Measurements from ENCODE around the gene TAF11L3. TPM values are rescaled to one million over a fixed set of nuclear protein-coding genes. Genes with fewer than 3 reads are reported as not detected.
"Not testable (repeated sequence)": the region's sequence is repeated elsewhere in the genome, so short reads cannot be mapped to it uniquely, and the experiment has no call there.

TAF11L3 gene
- total and polyA plus RNA-seq, 4 donors = not detected

- H3K9me3 ChIP-seq (ENCODE audit: control insufficient read depth in 4 of 4, low read length in 3 of 4) = no peaks in the 10 kb centered on the region
- no peak overlapping the region for H3K4me3 ChIP-seq (ENCODE audit: low read depth in 1 of 3, low read length in 3 of 3)
- no peaks in the 10 kb centered on the region for H3K4me1 ChIP-seq (ENCODE audit: control insufficient read depth in 4 of 4, insufficient read depth in 4 of 4, low read length in 3 of 4)
- H3K27ac ChIP-seq (ENCODE audit: low read depth in 1 of 2, low read length in 2 of 2) = no peak overlapping the region
- no peak overlapping the region for H3K9ac ChIP-seq (ENCODE audit: low read depth in 1 of 2, low read length in 2 of 2)
- TF ChIP-seq NR2F2 (IDR thresholded peaks at IDR 0.05) = no peak
- no peak for TF ChIP-seq EGR1 (IDR thresholded peaks at IDR 0.05; ENCODE audit: low read depth in 2 of 2)
- no peak for TF ChIP-seq FOXA1 (IDR thresholded peaks at IDR 0.05)
- TF ChIP-seq FOXA2 (IDR thresholded peaks at IDR 0.05) = no peak
- no peak for TF ChIP-seq RAD21 (IDR thresholded peaks at IDR 0.05)
- no peak for TF ChIP-seq TAF1 (conservative IDR thresholded peaks at IDR 0.05)
- TF ChIP-seq GABPA (IDR thresholded peaks at IDR 0.05 in 1 of 2, conservative IDR thresholded peaks at IDR 0.05 in 1 of 2) = no peak
- TF ChIP-seq, protein P1, sequence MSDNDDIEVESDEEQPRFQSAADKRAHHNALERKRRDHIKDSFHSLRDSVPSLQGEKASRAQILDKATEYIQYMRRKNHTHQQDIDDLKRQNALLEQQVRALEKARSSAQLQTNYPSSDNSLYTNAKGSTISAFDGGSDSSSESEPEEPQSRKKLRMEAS (IDR thresholded peaks at IDR 0.05) = no peak
- no peak for TF ChIP-seq SP1 (IDR thresholded peaks at IDR 0.05)
- TF ChIP-seq ATF3 (IDR thresholded peaks at IDR 0.05) = no peak
- TF ChIP-seq, protein P2, sequence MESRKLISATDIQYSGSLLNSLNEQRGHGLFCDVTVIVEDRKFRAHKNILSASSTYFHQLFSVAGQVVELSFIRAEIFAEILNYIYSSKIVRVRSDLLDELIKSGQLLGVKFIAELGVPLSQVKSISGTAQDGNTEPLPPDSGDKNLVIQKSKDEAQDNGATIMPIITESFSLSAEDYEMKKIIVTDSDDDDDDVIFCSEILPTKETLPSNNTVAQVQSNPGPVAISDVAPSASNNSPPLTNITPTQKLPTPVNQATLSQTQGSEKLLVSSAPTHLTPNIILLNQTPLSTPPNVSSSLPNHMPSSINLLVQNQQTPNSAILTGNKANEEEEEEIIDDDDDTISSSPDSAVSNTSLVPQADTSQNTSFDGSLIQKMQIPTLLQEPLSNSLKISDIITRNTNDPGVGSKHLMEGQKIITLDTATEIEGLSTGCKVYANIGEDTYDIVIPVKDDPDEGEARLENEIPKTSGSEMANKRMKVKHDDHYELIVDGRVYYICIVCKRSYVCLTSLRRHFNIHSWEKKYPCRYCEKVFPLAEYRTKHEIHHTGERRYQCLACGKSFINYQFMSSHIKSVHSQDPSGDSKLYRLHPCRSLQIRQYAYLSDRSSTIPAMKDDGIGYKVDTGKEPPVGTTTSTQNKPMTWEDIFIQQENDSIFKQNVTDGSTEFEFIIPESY (IDR thresholded peaks at IDR 0.05) = no peak
- WGBS = 85% methylated on average over 1 of the region's 1 CpG
- no peaks in the 10 kb centered on the region for H3K27me3 ChIP-seq (ENCODE audit: control insufficient read depth in 4 of 4, insufficient read depth in 4 of 4, low read length in 3 of 4)
- no peak for DNase-seq (ENCODE audit: low spot score)
- no peaks in the 10 kb centered on the region for H3K36me3 ChIP-seq (ENCODE audit: control insufficient read depth in 4 of 4, insufficient read depth in 3 of 4, low read depth in 1 of 4, low read length in 3 of 4)
These were observed 31.0 kb upstream of the TAF11L3 start for GRCh38 chr5:17487174-17487512.

GRCh38 chr5:17491257-17491656 is 26.9 kb upstream of the TAF11L3 start:
- WGBS = 97% methylated on average over 23 of the region's 23 CpGs
- H3K9ac ChIP-seq (ENCODE audit: low read depth in 1 of 2, low read length in 2 of 2); H3K9me3 ChIP-seq (ENCODE audit: control insufficient read depth in 4 of 4, low read length in 3 of 4); H3K36me3 ChIP-seq (ENCODE audit: control insufficient read depth in 4 of 4, insufficient read depth in 3 of 4, low read depth in 1 of 4, low read length in 3 of 4); H3K27me3 ChIP-seq (ENCODE audit: control insufficient read depth in 4 of 4, insufficient read depth in 4 of 4, low read length in 3 of 4); H3K4me1 ChIP-seq (ENCODE audit: control insufficient read depth in 4 of 4, insufficient read depth in 4 of 4, low read length in 3 of 4); DNase-seq (ENCODE audit: low spot score); H3K4me3 ChIP-seq (ENCODE audit: low read depth in 1 of 3, low read length in 3 of 3); H3K27ac ChIP-seq (ENCODE audit: low read depth in 1 of 2, low read length in 2 of 2): not testable (repeated sequence)

DNA sequence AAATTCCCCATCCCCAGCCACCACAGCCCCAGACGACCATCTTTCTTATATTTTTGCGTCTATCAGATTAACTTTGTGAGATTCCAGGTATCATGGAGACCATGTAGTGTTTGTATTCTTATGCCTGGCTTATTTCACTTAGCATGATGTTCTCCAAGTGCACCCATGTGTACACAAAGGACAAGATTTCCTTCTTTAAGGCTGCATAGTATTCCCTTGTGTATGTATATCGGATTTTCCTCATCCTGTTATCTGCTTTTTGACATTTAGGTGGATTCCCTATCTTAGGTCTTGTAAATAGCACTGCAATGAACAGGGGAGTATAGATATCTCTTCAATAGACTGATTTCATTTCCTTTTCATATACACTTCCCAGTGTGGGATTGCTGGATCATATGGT is 25.4 kb upstream of the TAF11L3 start:
- no peak for TF ChIP-seq JUND (IDR thresholded peaks at IDR 0.05)
- TF ChIP-seq RXRA (IDR thresholded peaks at IDR 0.05) = no peak
- TF ChIP-seq HNF4G (IDR thresholded peaks at IDR 0.05) = no peak
- peaks cover 0 to 2% (median 0%) of the 10 kb centered on the region in 4 donors for H3K27me3 ChIP-seq (ENCODE audit: control insufficient read depth in 4 of 4, insufficient read depth in 4 of 4, low read length in 3 of 4)
- no peak for DNase-seq (ENCODE audit: low spot score)

GRCh38 chr5:17497446-17497845 is 20.7 kb upstream of the TAF11L3 start:
- Histone ChIP-seq H3K36me3 (ENCODE audit: control insufficient read depth in 4 of 4, insufficient read depth in 3 of 4, low read depth in 1 of 4, low read length in 3 of 4) (no peaks in the 10 kb centered on the region), H3K4me3 (ENCODE audit: low read depth in 1 of 3, low read length in 3 of 3) (no peak overlapping the region), H3K4me1 (ENCODE audit: control insufficient read depth in 4 of 4, insufficient read depth in 4 of 4, low read length in 3 of 4) (no peaks in the 10 kb centered on the region), H3K9me3 (ENCODE audit: control insufficient read depth in 4 of 4, low read length in 3 of 4) (peaks cover 0 to 3% (median under 1%) of the 10 kb centered on the region in 4 donors), H3K27me3 (ENCODE audit: control insufficient read depth in 4 of 4, insufficient read depth in 4 of 4, low read length in 3 of 4) (peaks cover 0 to 2% (median 0%) of the 10 kb centered on the region in 4 donors), H3K27ac (ENCODE audit: low read depth in 1 of 2, low read length in 2 of 2) (no peak overlapping the region), H3K9ac (ENCODE audit: low read depth in 1 of 2, low read length in 2 of 2) (no peak overlapping the region)
- TF ChIP-seq TAF1 (conservative IDR thresholded peaks at IDR 0.05) = no peak
- no peak for TF ChIP-seq EGR1 (IDR thresholded peaks at IDR 0.05; ENCODE audit: low read depth in 2 of 2)
- TF ChIP-seq, protein P1 (IDR thresholded peaks at IDR 0.05) = no peak
- TF ChIP-seq, protein P2 (IDR thresholded peaks at IDR 0.05) = no peak
- TF ChIP-seq RXRA (IDR thresholded peaks at IDR 0.05) = no peak
- no peak for TF ChIP-seq ATF3 (IDR thresholded peaks at IDR 0.05)
- no peak for TF ChIP-seq YY1 (IDR thresholded peaks at IDR 0.05)
- no peak for TF ChIP-seq FOXA2 (IDR thresholded peaks at IDR 0.05)
- no peak for TF ChIP-seq HNF4G (IDR thresholded peaks at IDR 0.05)
- no peak for TF ChIP-seq HNF4A (conservative IDR thresholded peaks at IDR 0.05)
- no peak for TF ChIP-seq GABPA (IDR thresholded peaks at IDR 0.05 in 1 of 2, conservative IDR thresholded peaks at IDR 0.05 in 1 of 2)
- TF ChIP-seq RAD21 (IDR thresholded peaks at IDR 0.05) = no peak
- TF ChIP-seq FOXA1 (IDR thresholded peaks at IDR 0.05) = no peak
- TF ChIP-seq JUND (IDR thresholded peaks at IDR 0.05) = no peak
- no peak for DNase-seq (ENCODE audit: low spot score)
- WGBS = 63% methylated on average over 4 of the region's 4 CpGs

More for the DNA sequence above, 25.4 kb upstream of the TAF11L3 start:
- H3K27ac ChIP-seq (ENCODE audit: low read depth in 1 of 2, low read length in 2 of 2) = no peak overlapping the region
- no peak overlapping the region for H3K4me3 ChIP-seq (ENCODE audit: low read depth in 1 of 3, low read length in 3 of 3)
- no peak overlapping the region for H3K9ac ChIP-seq (ENCODE audit: low read depth in 1 of 2, low read length in 2 of 2)
- peaks cover 0 to 3% (median under 1%) of the 10 kb centered on the region in 4 donors for H3K9me3 ChIP-seq (ENCODE audit: control insufficient read depth in 4 of 4, low read length in 3 of 4)
- no peaks in the 10 kb centered on the region for H3K4me1 ChIP-seq (ENCODE audit: control insufficient read depth in 4 of 4, insufficient read depth in 4 of 4, low read length in 3 of 4)
- H3K36me3 ChIP-seq (ENCODE audit: control insufficient read depth in 4 of 4, insufficient read depth in 3 of 4, low read depth in 1 of 4, low read length in 3 of 4) = no peaks in the 10 kb centered on the region
- WGBS = 87% methylated on average over 3 of the region's 3 CpGs
